Activated CD8-positive, alpha-beta memory T cell treated with anti-CD3 and anti-CD28 coated beads, Interleukin-2, amount 50 U/mL, for 24 hours (primary cell): ENCODE results near the gene ZNF48.

Experiments used
- DNase-seq: peaks from one replicate; pipeline ENCODE4 v3.0.0-alpha.2; 2020; ENCODE audit errors: extremely low read depth

The ZNF48 gene

GRCh38 chr16:30444231-30445148 is 49.3 kb downstream of the ZNF48 start:
- no peak for DNase-seq

GRCh38 chr16:30445149-30445407 is 49.9 kb downstream of the ZNF48 start:
- no peak for DNase-seq

GRCh38 chr16:30445408-30446202 is 50.4 kb downstream of the ZNF48 start, which contains the start of gene SEPHS2:
Gene SEPHS2, minus strand, starts transcription at chr16:30445874. Its CDS starts 147 bp downstream, at chr16:30445727.
- peak; percentile 93 for DNase-seq

- no peak for DNase-seq
Observed at GRCh38 chr16:30446203-30446595, 51.0 kb downstream of the ZNF48 start.

- no peak for DNase-seq
Observed at GRCh38 chr16:30447512-30448226, 52.4 kb downstream of the ZNF48 start.

- no peak for DNase-seq
Observed at GRCh38 chr16:30449116-30449435, 53.9 kb downstream of the ZNF48 start.
